ENCODE data around the gene SDC1.

SDC1 gene

DNA sequence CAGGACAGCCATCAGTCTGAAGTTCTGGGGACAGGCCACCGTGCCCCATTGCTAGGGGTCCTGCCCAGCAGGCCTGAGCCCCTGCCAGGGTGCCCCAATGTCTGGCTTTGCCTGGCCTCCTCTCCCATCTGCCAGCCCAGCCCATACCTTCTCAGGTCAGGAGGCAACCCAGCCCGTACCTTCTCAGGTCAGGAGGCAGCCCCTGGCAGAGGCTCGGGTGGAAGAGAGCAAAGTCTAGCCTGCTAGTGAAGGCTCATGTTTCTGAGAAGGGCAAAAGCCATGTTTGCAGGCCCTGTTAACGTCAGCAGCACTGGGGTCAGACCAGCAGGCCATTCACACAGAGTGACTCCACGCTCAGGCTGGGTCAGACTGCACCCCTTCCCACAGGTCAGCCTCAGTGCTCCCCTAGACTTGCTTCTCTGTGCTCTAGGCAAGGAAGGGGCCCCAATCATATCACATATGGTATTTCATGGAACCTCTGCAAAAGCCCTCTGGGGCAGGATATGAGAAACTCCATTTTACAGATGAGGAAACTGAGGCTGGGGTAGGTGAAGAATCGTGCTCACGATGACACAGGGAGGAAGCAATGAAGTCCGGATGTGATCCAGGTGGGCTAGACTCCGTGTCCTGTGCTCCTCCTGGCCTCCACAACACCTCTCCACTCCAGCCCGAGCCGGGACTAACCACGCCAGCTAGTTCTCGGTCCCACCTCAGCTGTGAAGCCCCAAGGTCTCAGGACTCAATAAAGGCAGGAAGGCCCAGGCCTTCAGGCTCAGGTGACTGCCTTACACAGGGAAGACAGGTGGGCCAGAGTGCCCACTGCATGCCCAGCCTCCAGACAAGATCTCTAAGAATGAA is 9.5 kb downstream of the SDC1 start:
- TF ChIP-seq, protein P1, sequence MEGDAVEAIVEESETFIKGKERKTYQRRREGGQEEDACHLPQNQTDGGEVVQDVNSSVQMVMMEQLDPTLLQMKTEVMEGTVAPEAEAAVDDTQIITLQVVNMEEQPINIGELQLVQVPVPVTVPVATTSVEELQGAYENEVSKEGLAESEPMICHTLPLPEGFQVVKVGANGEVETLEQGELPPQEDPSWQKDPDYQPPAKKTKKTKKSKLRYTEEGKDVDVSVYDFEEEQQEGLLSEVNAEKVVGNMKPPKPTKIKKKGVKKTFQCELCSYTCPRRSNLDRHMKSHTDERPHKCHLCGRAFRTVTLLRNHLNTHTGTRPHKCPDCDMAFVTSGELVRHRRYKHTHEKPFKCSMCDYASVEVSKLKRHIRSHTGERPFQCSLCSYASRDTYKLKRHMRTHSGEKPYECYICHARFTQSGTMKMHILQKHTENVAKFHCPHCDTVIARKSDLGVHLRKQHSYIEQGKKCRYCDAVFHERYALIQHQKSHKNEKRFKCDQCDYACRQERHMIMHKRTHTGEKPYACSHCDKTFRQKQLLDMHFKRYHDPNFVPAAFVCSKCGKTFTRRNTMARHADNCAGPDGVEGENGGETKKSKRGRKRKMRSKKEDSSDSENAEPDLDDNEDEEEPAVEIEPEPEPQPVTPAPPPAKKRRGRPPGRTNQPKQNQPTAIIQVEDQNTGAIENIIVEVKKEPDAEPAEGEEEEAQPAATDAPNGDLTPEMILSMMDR (conservative IDR thresholded peaks at IDR 0.05; ENCODE audit: low read length) = no peak
- no peak overlapping the region for H3K4me3 ChIP-seq (ENCODE audit: low read length)
- DNase-seq (ENCODE audit: low read depth) = no peak

DNA sequence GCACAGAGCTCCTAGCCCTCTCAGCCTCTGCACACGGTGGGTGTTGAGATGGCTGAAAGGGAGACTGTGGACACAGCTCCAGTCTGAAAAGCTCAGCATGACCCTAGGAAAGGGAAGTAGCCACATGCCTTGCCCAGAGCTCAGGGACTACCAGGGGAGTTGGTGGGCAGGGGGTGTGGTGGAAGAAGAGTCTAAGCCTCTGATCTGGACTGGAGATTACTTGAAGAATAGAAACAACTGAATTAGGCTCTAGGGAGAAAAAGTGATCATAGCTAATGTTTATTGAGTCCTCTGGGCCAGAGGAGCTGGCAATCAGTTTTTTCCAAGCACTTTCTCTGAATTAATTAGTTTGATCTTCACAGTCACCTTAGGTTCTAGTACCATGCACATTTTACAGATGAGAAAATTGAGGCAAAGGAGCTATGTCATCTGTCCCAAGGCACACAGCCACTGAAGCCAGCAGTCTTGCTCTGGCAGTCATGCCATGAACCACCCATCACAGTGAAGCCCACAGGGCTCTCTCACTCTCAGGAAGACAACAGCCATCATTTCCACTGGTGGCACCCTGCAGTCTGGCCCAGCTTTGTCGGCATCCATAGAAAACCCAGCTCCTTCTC is 10.3 kb downstream of the SDC1 start:
- DNase-seq (ENCODE audit: low read depth) = no peak
- TF ChIP-seq, protein P1 (conservative IDR thresholded peaks at IDR 0.05; ENCODE audit: low read length) = no peak
- no peak overlapping the region for H3K4me3 ChIP-seq (ENCODE audit: low read length)

DNA sequence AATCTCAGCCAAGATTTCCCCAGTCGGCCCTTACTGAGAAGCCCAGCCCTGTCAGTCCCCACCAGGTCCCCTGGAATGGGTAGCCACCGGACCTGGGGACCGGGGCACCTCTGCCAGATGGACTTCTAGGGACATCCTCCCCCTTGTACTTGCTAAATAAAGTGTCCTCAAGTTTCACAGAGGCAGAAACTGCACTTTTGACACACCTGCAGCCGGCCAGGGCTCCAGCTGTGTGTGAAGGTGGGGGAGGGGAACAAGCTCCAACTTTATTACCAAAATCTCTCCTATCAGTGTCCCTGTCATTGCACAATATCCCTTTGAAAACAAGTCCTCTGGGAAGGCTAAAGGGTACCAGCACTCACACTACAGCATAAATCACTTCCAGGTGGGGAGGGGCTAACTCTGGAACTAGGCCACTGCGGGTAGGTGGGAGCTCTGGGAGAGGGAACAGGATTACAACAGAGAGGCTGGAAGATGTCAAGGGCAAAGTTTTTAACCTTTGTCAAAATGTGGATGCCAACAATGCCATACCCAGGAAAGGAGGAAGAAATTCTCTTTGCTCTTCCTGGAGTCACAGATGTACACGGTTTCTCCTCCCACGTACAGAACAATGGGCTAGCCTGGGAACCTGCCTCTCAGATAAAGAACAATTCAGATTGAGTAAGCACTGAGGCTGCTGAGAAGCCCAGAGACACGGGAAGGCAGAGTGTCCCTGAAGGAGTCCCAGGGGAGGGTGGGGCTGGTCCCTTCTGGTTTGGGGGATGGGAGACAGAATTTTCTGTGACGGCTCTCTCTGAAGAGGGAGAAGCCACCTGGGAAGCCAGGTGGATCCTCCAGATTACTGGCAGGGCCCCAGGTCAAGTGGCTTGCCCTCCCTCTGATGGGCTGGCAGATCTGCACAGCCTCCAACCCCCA is 11.0 kb downstream of the SDC1 start:
- no peak overlapping the region for H3K4me3 ChIP-seq (ENCODE audit: low read length)
- TF ChIP-seq, protein P1 (conservative IDR thresholded peaks at IDR 0.05; ENCODE audit: low read length) = no peak
- DNase-seq (ENCODE audit: low read depth) = no peak

DNA sequence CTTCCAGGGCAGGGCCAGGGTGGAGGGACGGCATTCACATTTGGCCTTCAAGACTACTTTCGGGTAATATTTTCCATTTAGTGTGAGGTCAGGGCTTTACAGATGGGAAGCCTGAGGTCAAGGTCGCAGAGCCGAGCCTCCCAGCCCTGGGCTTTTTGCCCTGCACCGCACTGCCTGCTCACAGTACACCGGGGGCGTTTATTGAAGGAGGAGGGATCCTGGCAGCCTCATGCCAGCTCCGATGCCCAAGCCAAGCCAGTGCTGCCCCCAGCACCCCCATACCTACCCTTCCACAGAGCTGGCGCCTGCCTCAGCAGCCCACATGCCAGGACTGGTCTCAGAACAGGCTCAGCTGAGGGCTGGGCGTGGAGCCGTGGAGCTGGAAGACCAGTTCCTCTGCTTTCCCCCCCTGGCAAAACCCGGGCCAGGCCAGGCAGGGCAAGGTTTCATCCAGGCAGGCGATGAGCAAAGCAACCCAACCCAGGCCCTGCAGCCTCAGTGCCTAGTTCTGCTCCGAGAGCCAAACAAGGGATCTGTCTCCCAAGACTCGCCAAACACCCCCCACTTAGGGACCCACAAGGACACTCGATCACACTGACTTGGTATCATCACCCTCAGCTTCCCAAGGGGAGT is 11.9 kb downstream of the SDC1 start:
- no peak for DNase-seq (ENCODE audit: low read depth)
- H3K4me3 ChIP-seq (ENCODE audit: low read length) = no peak overlapping the region
- TF ChIP-seq, protein P1 (conservative IDR thresholded peaks at IDR 0.05; ENCODE audit: low read length) = no peak

DNA sequence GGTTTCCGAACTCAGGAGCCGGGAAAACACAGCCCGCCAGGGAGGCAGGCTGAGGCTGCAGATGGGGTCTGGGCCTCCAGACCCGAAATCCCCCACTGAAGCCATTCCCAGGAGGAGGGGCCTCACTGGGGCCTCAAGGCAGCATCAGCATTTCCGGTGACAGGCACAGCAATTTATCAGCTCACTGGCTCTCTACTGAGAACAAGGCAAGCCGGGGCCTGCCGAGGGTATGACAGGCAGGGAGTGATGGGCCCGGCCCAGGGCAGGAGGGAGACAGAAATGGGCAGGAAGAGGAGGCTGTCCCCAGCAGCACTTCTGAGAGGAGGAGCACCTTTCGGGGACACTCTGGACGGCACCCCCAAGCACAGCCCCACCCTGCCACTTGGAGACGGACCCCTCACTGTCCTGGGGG is 12.5 kb downstream of the SDC1 start:
- TF ChIP-seq, protein P1 (conservative IDR thresholded peaks at IDR 0.05; ENCODE audit: low read length) = no peak
- no peak overlapping the region for H3K4me3 ChIP-seq (ENCODE audit: low read length)
- peak; percentile 19 for DNase-seq (ENCODE audit: low read depth)

DNA sequence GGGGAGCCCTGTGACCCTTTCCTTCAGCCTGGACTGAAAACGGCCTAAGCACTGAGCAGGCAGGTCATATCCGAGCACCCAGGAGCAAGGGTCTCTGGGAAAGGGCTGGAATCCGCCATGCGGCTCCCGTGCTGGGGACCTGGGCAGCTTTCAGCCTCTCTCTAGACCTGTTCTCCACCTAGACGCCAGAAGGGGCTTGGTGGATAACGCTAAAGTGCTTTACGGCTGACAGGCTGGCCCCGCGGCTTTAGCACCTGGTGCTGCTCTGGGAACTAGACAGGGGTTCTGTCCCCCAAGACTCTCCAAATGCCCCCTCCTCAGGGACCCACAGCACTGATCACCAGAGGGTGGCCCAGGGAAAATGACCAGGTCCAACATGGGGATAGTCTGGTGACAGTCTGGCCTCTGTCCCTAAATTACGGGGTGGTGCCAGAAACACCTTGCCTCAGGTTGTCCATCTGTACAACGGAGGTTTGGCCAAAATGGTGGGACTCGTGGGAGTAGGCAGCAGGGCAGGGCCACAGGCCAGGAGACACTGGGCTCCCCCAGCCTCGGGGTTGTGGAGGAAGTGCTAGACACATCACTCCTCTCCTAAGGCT is 13.0 kb downstream of the SDC1 start:
- DNase-seq (ENCODE audit: low read depth) = no peak
- TF ChIP-seq, protein P1 (conservative IDR thresholded peaks at IDR 0.05; ENCODE audit: low read length) = no peak
- H3K4me3 ChIP-seq (ENCODE audit: low read length) = no peak overlapping the region

Measured in AG10803 (cell line).